HG03097 (cell line): Measurements from ENCODE around the gene MRPS24.

Experiments used
- ATAC-seq: cut with Tn5 transposase; IDR thresholded peaks from one replicate; pipeline ENCODE4 v1.9.1; 2021; ENCODE audit not compliant: unreplicated experiment, low FRiP score

The MRPS24 gene

GRCh38 chr7:43877968-43878864, 8.9 kb upstream of the MRPS24 start:
- ATAC-seq = no peak

GRCh38 chr7:43876976-43877745, 7.8 kb upstream of the MRPS24 start:
- no peak for ATAC-seq

- ATAC-seq = no peak
Observed at GRCh38 chr7:43876241-43876640, 6.9 kb upstream of the MRPS24 start.

GRCh38 chr7:43873300-43873699, 4.0 kb upstream of the MRPS24 start:
- ATAC-seq = no peak

GRCh38 chr7:43872406-43873110, 3.2 kb upstream of the MRPS24 start:
- ATAC-seq = no peak

- ATAC-seq = no peak
Observed at GRCh38 chr7:43871064-43871463, 1.7 kb upstream of the MRPS24 start.

GRCh38 chr7:43870316-43870715, 999 bp upstream of the MRPS24 start:
- no peak for ATAC-seq

- ATAC-seq = peak; percentile 1
Observed at GRCh38 chr7:43869867-43870240, 537 bp upstream of the MRPS24 start.

GRCh38 chr7:43868681-43869005, 674 bp downstream of the MRPS24 start:
- no peak for ATAC-seq

GRCh38 chr7:43868181-43868580, 1.1 kb downstream of the MRPS24 start:
- no peak for ATAC-seq

GRCh38 chr7:43865277-43865676, 4.0 kb downstream of the MRPS24 start:
- no peak for ATAC-seq

GRCh38 chr7:43864126-43864525, 5.2 kb downstream of the MRPS24 start:
- ATAC-seq = no peak

- no peak for ATAC-seq
Observed at GRCh38 chr7:43856996-43857395, 12.3 kb downstream of the MRPS24 start.

- no peak for ATAC-seq
Observed at GRCh38 chr7:43856316-43856715, 13.0 kb downstream of the MRPS24 start.

GRCh38 chr7:43855176-43855575, 14.1 kb downstream of the MRPS24 start:
- no peak for ATAC-seq

GRCh38 chr7:43851805-43852204, 17.5 kb downstream of the MRPS24 start:
- no peak for ATAC-seq

GRCh38 chr7:43850348-43851116, 18.8 kb downstream of the MRPS24 start:
- ATAC-seq = no peak

- no peak for ATAC-seq
Observed at GRCh38 chr7:43849047-43849446, 20.3 kb downstream of the MRPS24 start.

GRCh38 chr7:43847496-43847895, 21.8 kb downstream of the MRPS24 start:
- no peak for ATAC-seq

GRCh38 chr7:43844662-43845061, 24.7 kb downstream of the MRPS24 start:
- ATAC-seq = no peak

- no peak for ATAC-seq
Observed at GRCh38 chr7:43844257-43844656, 25.1 kb downstream of the MRPS24 start.
